Adrenal gland (tissue), 12 donors: ENCODE results near the gene ABAT. TPM values are rescaled to one million over a fixed set of nuclear protein-coding genes. Genes with fewer than 3 reads are reported as not detected.
"Not testable (repeated sequence)": the region's sequence is repeated elsewhere in the genome, so short reads cannot be mapped to it uniquely, and the experiment has no call there.

Source experiments
- DNase-seq, 7 donors: peaks; one replicate each; pipeline ENCODE4 v3.0.0-alpha.2; 2019 to 2020
- H3K27ac ChIP-seq, 5 donors: fragments of 200-600 bp; sonication (generic) in 4 of 5; 1 replicate in 3 of 5; 2 replicates in 2 of 5; pipeline versions ENCODE4 v1.5.1 to v1.8.0; 2016 to 2020; ENCODE audit warnings: mild to moderate bottlenecking in 1 of 5
- H3K27me3 ChIP-seq: fragments of 200-600 bp; 2 replicates; pipeline ENCODE4 v1.8.0; 2021
- H3K36me3 ChIP-seq, 2 donors: fragments of 200-600 bp; replicated peaks in 1 of 2; 1 replicate in 1 of 2; 2 replicates in 1 of 2; pipeline versions ENCODE4 v1.5.1 to v1.8.0; 2018 to 2022
- H3K4me1 ChIP-seq, 2 donors: fragments of 200-600 bp; replicated peaks in 1 of 2; 1 replicate in 1 of 2; 2 replicates in 1 of 2; pipeline versions ENCODE4 v1.5.1 to v1.8.0; 2018 to 2021
- H3K4me3 ChIP-seq, 4 donors: fragments of 200-600 bp; sonication (generic) in 3 of 4; one replicate each; pipeline ENCODE4 v1.5.1; 2016 to 2018
- H3K9me3 ChIP-seq, 3 donors: fragments of 200-600 bp; sonication (generic) in 1 of 3; replicated peaks in 1 of 3; 1 replicate in 2 of 3; 2 replicates in 1 of 3; pipeline versions ENCODE4 v1.5.1 to v1.8.0; 2016 to 2021
- CTCF ChIP-seq, 6 experiments: fragments of 450-650 bp in 4 of 6; fragments of 200-600 bp in 2 of 6; sonication (generic) in 1 of 6; IDR thresholded peaks; 1 replicate in 5 of 6; 2 replicates in 1 of 6; pipeline versions ENCODE4 v1.5.1 to v1.8.0; 2016 to 2021; ENCODE audit warnings: antibody characterized with exemption in 6 of 6, mild to moderate bottlenecking in 2 of 6, moderate library complexity in 1 of 6
- POLR2A ChIP-seq, 2 donors: fragments of 450-650 bp; IDR thresholded peaks; one replicate each; pipeline ENCODE4 v1.6.1; 2017; ENCODE audit warnings: antibody characterized with exemption in 2 of 2, mild to moderate bottlenecking in 2 of 2, moderate library complexity in 1 of 2
- WGBS, 4 donors: extraction: QIAGEN DNeasy Blood & Tissue Kit in 2 of 4; methylation state at CpG; one replicate each; pipeline versions ENCODE4 v1.1.5 to v1.1.7; 2013 to 2017; 5-methylcytosine and 5-hydroxymethylcytosine counted together
- intact Hi-C, 2 donors: fragments of 100-400 bp; cut with DNase I; formaldehyde crosslinking; loops; one replicate each; pipeline versions ENCODE4 v1.14.1 to v1.15.0; 2022 to 2023
- polyA plus RNA-seq, 3 donors: library from polyadenylated mRNA; stranded (reverse); fragments of 200-250 nt in 2 of 3; fragments of 350-450 nt in 1 of 3; fragmentation: Illumina TruSeq in 1 of 3; extraction: RNeasy Lipid Tissue Mini Kit (QIAGEN cat#74804) in 1 of 3; gene quantifications; one replicate each; pipeline ENCODE4 v1.2.3, GENCODE V29; 2013 to 2014
- total RNA-seq, 9 donors: library from RNA; depleted of rRNA in 4 of 9; stranded (reverse); fragments of >200 nt in 4 of 9; fragments of 120-200 nt in 1 of 9; fragmentation: NEBNext Ultra II Directional in 1 of 9; extraction: Animal tissue kit (Norgen Biotek cat#: 25700) in 1 of 9; gene quantifications; one replicate each; pipeline versions ENCODE4 v1.1.0 to v1.2.4, GENCODE V29; 2013 to 2023
- donor health status: healthy with polysubstance abuse.
- donor health status: Bipolar disorder and iron deficiency.
- donor health status: DM: yes; HTN: yes; CAD: no.
- donor health status: DM: no; HTN: no; CAD: no.
- donor health status: DM: no; HTN: no; CAD: no.
- donor health status: DM: yes; HTN: yes; CAD: no.

ABAT gene
- total and polyA plus RNA-seq, 12 donors = 12.1 to 89.2 (median 28.5) TPM

DNA sequence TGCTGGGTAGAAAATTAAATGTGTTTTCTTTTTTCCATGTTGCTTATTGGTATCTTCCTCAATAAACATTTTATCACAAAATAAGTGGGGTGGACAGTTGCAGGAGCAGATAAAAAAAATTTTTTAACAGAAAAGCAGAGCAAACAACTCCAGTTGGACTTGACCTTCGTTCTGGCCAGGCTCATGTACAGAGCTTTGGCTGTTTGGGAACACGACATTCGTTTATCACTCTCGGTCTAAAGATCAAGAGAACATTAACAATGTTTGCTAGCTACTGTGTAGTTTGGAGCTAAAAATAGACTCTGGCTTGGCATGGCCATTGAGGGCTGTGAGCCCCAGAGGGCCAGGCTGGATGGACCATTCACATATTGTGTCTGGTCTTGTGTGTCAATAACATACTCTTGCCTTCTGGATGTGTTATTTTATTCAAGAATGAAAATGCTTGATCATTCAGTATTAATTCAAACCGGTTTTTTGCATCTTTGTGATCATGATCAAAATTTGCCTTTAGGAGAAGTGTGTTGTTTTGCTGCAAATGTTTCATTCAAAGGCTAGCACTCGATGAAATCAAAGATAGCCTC is 66.4 kb downstream of the ABAT start:
- Histone ChIP-seq H3K4me1 (peaks cover 12 to 26% of the 10 kb centered on the region in 2 donors), H3K27me3 (no peaks in the 10 kb centered on the region), H3K9me3 (no peaks in the 10 kb centered on the region), H3K36me3 (no peaks in the 10 kb centered on the region), H3K4me3 (no peak overlapping the region), H3K27ac (peak overlapping the region in 2 of 5 donors; percentile 30 to 65)
- intact Hi-C loops = no loop called here
- WGBS, 4 donors = 27 to 39% (median 29%) methylated on average over 6 of the region's 6 CpGs
- TF ChIP-seq POLR2A (IDR thresholded peaks at IDR 0.05) = no peak
- TF ChIP-seq CTCF (IDR thresholded peaks at IDR 0.05) = no peak
- peak in 6 of 7 donors; percentile 38 to 67 (median 50) for DNase-seq

DNA sequence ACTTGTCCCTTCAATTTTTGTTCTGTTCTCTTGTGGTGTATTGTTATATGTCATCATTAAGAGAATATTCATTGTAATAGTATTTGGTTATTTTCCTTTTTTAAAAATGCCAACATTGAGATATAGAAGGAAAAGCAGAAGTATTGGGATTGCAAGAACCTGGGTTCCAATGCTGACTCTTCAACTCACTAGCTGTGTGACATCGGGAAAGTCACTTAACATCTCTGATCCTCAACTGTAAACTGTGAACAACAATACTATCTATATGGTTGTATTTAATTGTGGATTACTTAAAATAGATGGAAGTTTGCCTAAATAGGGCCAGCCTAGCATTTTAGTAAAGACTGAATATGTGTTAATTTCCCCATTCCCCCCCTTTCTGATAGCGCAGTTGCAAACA is 67.2 kb downstream of the ABAT start:
- Histone ChIP-seq H3K4me3 (no peak overlapping the region), H3K27me3 (no peaks in the 10 kb centered on the region), H3K4me1 (peaks cover 12 to 26% of the 10 kb centered on the region in 2 donors), H3K27ac (no peak overlapping the region), H3K9me3 (no peaks in the 10 kb centered on the region), H3K36me3 (no peaks in the 10 kb centered on the region)
- TF ChIP-seq POLR2A (IDR thresholded peaks at IDR 0.05) (no peak), CTCF (IDR thresholded peaks at IDR 0.05) (no peak)
- 78 to 93% (median 87%) methylated on average over 2 of the region's 2 CpGs for WGBS, 4 donors
- DNase-seq = no peak
- intact Hi-C loops = no loop called here

- H3K4me3 ChIP-seq = peak overlapping the region in 1 of 4 donors; percentile 26
- intact Hi-C loops = no loop called here
- H3K27ac ChIP-seq = peak overlapping the region in 1 of 5 donors; percentile 28
- H3K4me1 ChIP-seq = peaks cover 12 to 26% of the 10 kb centered on the region in 2 donors
- TF ChIP-seq POLR2A (IDR thresholded peaks at IDR 0.05) (no peak), CTCF (IDR thresholded peaks at IDR 0.05) (no peak)
- H3K9me3 ChIP-seq = no peaks in the 10 kb centered on the region
- no peaks in the 10 kb centered on the region for H3K36me3 ChIP-seq
- peak in 1 of 7 donors; percentile 29 for DNase-seq
- 29 to 41% (median 37%) methylated on average over 7 to 8 of the region's 8 CpGs for WGBS, 4 donors
- no peaks in the 10 kb centered on the region for H3K27me3 ChIP-seq
Observed at GRCh38 chr16:8742068-8742467, 67.7 kb downstream of the ABAT start.

DNA sequence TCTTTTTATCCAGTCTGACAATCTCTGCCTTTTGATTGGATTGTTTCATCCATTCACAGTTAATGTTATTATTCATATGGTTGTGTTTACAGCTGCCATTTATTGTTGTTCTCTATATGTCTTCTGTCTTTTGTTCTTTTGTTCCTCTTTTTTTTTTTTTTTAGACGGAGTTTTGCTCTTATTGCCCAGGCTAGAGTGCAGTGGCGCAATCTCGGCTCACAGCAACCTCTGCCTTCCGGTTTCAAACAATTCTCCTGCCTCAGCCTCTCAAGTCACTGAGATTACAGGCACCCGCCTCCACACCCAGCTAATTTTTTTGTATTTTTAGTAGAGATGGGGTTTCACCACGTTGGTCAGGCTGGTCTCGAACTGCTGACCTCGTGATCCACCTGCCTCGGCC is 74.5 kb downstream of the ABAT start:
- H3K4me3 ChIP-seq, H3K36me3 ChIP-seq, H3K27me3 ChIP-seq, H3K9me3 ChIP-seq, H3K27ac ChIP-seq, H3K4me1 ChIP-seq, DNase-seq, intact Hi-C loops: not testable (repeated sequence)
- WGBS, 4 donors = 83 to 90% (median 86%) methylated on average over 9 of the region's 9 CpGs
